OCI-LY7 (cell line): ENCODE data around the gene ITGAV. TPM values are rescaled to one million over a fixed set of nuclear protein-coding genes. Genes with fewer than 3 reads are reported as not detected.

ENCODE experiments used
- BruUV-seq: library from RNA; stranded (reverse); fragments of 400-500 nt; replicated peaks from 2 replicates; lab custom pipeline; 2021; lab: Mats Ljungman, UMichigan
- CTCF ChIA-PET: fragments of 300-600 bp; sonication (Branson Sonifier 250); formaldehyde crosslinking; loops from one replicate; lab custom pipeline; 2022; ENCODE audit warnings: antibody characterized with exemption; ENCODE audit not compliant: unreplicated experiment; lab: Charles Lee
- POLR2A ChIA-PET: fragments of 300-600 bp; sonication (Branson Sonifier 250); formaldehyde crosslinking; loops from one replicate; lab custom pipeline; 2022; ENCODE audit warnings: antibody characterized with exemption; lab: Charles Lee
- DNase-seq: peaks from one replicate; pipeline ENCODE4 v3.0.0-alpha.2; 2015; ENCODE audit warnings: low spot score
- H2AFZ ChIP-seq: fragments of 200-600 bp; sonication (generic), shearing (Covaris generic); 2 replicates; pipeline ENCODE4 v1.6.1; 2014; ENCODE audit warnings: mild to moderate bottlenecking, antibody characterized with exemption, low read length, moderate library complexity
- H3K27ac ChIP-seq: fragments of 200-600 bp; sonication (generic); 2 replicates; pipeline ENCODE4 v1.5.1; 2014; ENCODE audit warnings: mixed run types, low read depth, mild to moderate bottlenecking, moderate library complexity, low read length, inconsistent platforms; ENCODE audit not compliant: poor library complexity, severe bottlenecking
- H3K36me3 ChIP-seq: fragments of 200-600 bp; sonication (generic); 2 replicates; pipeline ENCODE4 v1.6.1; 2014; ENCODE audit warnings: mild to moderate bottlenecking, antibody characterized with exemption, low read length, moderate library complexity, mixed read lengths; ENCODE audit not compliant: insufficient read depth
- H3K4me1 ChIP-seq: fragments of 200-600 bp; sonication (generic); 2 replicates; pipeline ENCODE4 v1.5.1; 2014; ENCODE audit warnings: mild to moderate bottlenecking, low read length; ENCODE audit not compliant: insufficient read depth, poor library complexity, severe bottlenecking
- H3K4me2 ChIP-seq: fragments of 200-600 bp; sonication (generic); 2 replicates; pipeline ENCODE4 v1.6.1; 2014; ENCODE audit warnings: mild to moderate bottlenecking, low read length
- H3K4me3 ChIP-seq: fragments of 200-600 bp; sonication (generic); 2 replicates; pipeline ENCODE4 v1.5.1; 2014; ENCODE audit warnings: mild to moderate bottlenecking, low read depth, low read length; ENCODE audit not compliant: poor library complexity, severe bottlenecking
- H3K79me2 ChIP-seq: fragments of 200-600 bp; sonication (generic); 2 replicates; pipeline ENCODE4 v1.6.1; 2016; ENCODE audit warnings: low read depth, mild to moderate bottlenecking, low read length, moderate library complexity, mixed read lengths; ENCODE audit not compliant: insufficient read depth
- H3K9me2 ChIP-seq: fragments of 200-600 bp; sonication (generic); 2 replicates; pipeline ENCODE4 v1.6.1; 2016; ENCODE audit warnings: mild to moderate bottlenecking, low read length, mixed read lengths; ENCODE audit not compliant: insufficient read depth
- H3K9me3 ChIP-seq: fragments of 200-600 bp; sonication (generic); 2 replicates; pipeline ENCODE4 v1.6.1; 2014; ENCODE audit warnings: mild to moderate bottlenecking, mixed run types, low read length, mixed read lengths
- H4K20me1 ChIP-seq: fragments of 200-600 bp; sonication (generic); 2 replicates; pipeline ENCODE4 v1.6.1; 2014; ENCODE audit warnings: mild to moderate bottlenecking, antibody characterized with exemption, low read length, moderate library complexity, mixed read lengths; ENCODE audit not compliant: insufficient read depth
- EZH2phosphoT487 ChIP-seq: fragments of 200-600 bp; sonication (generic); IDR thresholded peaks from 2 replicates; pipeline ENCODE4 v1.6.1; 2018; ENCODE audit warnings: low read depth, borderline replicate concordance, mild to moderate bottlenecking, mixed run types, antibody characterized with exemption, low read length, moderate library complexity, mixed read lengths
- intact Hi-C: fragments of 100-400 bp; cut with micrococcal nuclease; formaldehyde crosslinking; loops from one replicate; pipeline ENCODE4 v1.10.0; 2022; ENCODE audit not compliant: unreplicated experiment
- total RNA-seq, 2 experiments: library from RNA; depleted of rRNA in 1 of 2; stranded (reverse); fragments of >200 nt in 1 of 2; shearing (Covaris generic) in 1 of 2; gene quantifications; 2 replicates each; pipeline ENCODE4 v1.2.3, GENCODE V29; 2014 to 2022
- TF ChIP-seq, protein P1 (sequence below): fragments of 200-600 bp; sonication (generic); conservative IDR thresholded peaks from 2 replicates; pipeline ENCODE4 v1.5.1; 2014; ENCODE audit warnings: mild to moderate bottlenecking, antibody characterized with exemption, low read length, moderate library complexity, mixed read lengths

The ITGAV gene
- total RNA-seq, 2 experiments from 2014 or later = 1.1 to 3.2 TPM

DNA sequence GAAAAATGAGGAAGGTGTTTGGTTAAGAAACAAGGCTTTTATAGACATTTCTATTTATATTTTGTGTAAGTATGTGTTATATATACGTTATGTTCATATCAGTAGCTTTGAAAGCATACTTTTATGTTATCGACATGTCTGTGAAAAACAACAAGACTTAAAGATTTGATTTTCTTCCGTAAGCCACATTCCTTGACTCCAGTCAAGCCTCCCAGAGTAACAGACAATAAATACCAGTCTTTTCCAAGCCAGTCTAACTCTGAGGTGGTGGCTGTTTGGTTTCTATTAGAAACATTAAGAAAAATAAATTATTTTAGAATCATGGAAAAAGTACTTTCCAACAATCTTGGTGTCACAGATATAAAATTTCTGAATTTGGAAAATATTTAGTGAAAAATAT is 16.3 kb upstream of the ITGAV start:
- no TSS peak for BruUV-seq
- ChIA-PET POLR2A (interaction anchor here (2.5 kb wide), 1 partner anchor 10 kb away, joined by 5 read pairs; no protein-coding TSS in a partner anchor), CTCF (no interaction called here)
- H4K20me1 ChIP-seq = no peaks in the 10 kb centered on the region
- H3K9me2 ChIP-seq = no peaks in the 10 kb centered on the region
- H3K79me2 ChIP-seq = no peaks in the 10 kb centered on the region
- intact Hi-C loops = no loop called here
- no peak overlapping the region for H3K4me3 ChIP-seq
- no peak for TF ChIP-seq EZH2phosphoT487
- TF ChIP-seq, protein P1, sequence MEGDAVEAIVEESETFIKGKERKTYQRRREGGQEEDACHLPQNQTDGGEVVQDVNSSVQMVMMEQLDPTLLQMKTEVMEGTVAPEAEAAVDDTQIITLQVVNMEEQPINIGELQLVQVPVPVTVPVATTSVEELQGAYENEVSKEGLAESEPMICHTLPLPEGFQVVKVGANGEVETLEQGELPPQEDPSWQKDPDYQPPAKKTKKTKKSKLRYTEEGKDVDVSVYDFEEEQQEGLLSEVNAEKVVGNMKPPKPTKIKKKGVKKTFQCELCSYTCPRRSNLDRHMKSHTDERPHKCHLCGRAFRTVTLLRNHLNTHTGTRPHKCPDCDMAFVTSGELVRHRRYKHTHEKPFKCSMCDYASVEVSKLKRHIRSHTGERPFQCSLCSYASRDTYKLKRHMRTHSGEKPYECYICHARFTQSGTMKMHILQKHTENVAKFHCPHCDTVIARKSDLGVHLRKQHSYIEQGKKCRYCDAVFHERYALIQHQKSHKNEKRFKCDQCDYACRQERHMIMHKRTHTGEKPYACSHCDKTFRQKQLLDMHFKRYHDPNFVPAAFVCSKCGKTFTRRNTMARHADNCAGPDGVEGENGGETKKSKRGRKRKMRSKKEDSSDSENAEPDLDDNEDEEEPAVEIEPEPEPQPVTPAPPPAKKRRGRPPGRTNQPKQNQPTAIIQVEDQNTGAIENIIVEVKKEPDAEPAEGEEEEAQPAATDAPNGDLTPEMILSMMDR = no peak
- H3K4me1 ChIP-seq = no peaks in the 10 kb centered on the region
- no peaks in the 10 kb centered on the region for H3K36me3 ChIP-seq
- no peaks in the 10 kb centered on the region for H3K9me3 ChIP-seq
- no peak overlapping the region for H3K27ac ChIP-seq
- DNase-seq = no peak
- no peak overlapping the region for H3K4me2 ChIP-seq
- no peak overlapping the region for H2AFZ ChIP-seq

DNA sequence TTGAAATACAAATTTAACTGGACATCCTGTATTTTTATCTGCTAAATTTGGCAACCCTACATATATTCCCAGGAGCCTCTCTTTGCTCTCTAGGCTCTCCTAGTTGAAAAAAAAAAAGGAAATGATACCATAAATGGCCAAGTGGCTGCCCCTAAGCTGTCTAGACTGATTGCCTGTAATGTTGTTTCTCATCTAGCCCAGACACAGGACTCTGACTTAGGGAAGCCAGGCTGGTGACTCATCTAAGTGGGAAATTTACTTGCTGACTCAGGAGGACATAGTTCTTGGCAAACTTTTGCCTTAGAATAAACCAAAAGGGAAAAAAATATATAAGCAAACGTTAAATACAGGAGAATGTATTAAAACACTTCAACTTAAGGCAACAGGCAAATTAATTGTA is 14.6 kb upstream of the ITGAV start:
- H3K36me3 ChIP-seq = no peaks in the 10 kb centered on the region
- H3K9me2 ChIP-seq = no peaks in the 10 kb centered on the region
- intact Hi-C loops = no loop called here
- no peaks in the 10 kb centered on the region for H4K20me1 ChIP-seq
- BruUV-seq = no TSS peak
- H3K4me1 ChIP-seq = no peaks in the 10 kb centered on the region
- TF ChIP-seq EZH2phosphoT487 = no peak
- TF ChIP-seq, protein P1 = no peak
- H3K4me3 ChIP-seq = no peak overlapping the region
- no peaks in the 10 kb centered on the region for H3K79me2 ChIP-seq
- no peak overlapping the region for H3K27ac ChIP-seq
- H2AFZ ChIP-seq = no peak overlapping the region
- H3K9me3 ChIP-seq = no peaks in the 10 kb centered on the region
- CTCF ChIA-PET = no interaction called here
- no peak overlapping the region for H3K4me2 ChIP-seq
- DNase-seq = no peak
- POLR2A ChIA-PET = interaction anchor here (0.9 kb wide), 1 partner anchor 14 kb away, joined by 3 read pairs; no protein-coding TSS in a partner anchor

DNA sequence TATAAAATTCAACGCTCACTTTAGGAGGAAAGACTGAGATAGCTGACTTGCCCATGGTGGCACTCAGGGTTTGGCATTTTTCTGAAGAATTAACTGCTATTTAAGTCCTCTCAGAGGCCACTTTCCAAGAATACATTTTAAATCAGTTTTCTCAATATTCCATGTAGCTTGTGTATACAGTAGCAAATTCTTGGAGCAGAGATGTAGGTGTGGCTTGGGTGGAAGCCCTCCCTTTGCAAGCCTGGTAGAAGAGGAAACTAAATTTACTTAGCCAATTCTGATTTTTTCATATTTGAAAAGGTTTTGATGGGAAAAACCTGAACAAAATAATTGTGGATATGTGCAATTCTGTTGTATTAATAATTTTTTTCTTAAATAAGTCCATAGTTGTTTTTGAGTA is 14.0 kb upstream of the ITGAV start:
- Histone ChIP-seq H2AFZ (no peak overlapping the region), H3K79me2 (no peaks in the 10 kb centered on the region), H3K27ac (no peak overlapping the region), H3K9me3 (no peaks in the 10 kb centered on the region), H3K9me2 (no peaks in the 10 kb centered on the region), H3K36me3 (no peaks in the 10 kb centered on the region), H4K20me1 (no peaks in the 10 kb centered on the region), H3K4me2 (no peak overlapping the region), H3K4me3 (no peak overlapping the region), H3K4me1 (no peaks in the 10 kb centered on the region)
- BruUV-seq = no TSS peak
- intact Hi-C loops = no loop called here
- TF ChIP-seq, protein P1 = no peak
- TF ChIP-seq EZH2phosphoT487 = no peak
- CTCF ChIA-PET = no interaction called here
- POLR2A ChIA-PET = interaction anchor here (0.6 to 0.9 kb wide), 2 partner anchors 14 to 79 kb away, joined by 3 read pairs; no protein-coding TSS in a partner anchor
- no peak for DNase-seq
